Measurements from ENCODE around the gene RNF181. TPM values are rescaled to one million over a fixed set of nuclear protein-coding genes. Genes with fewer than 3 reads are reported as not detected.

Gene RNF181
- total and polyA plus RNA-seq, 2 of the 13 experiments (the other 11 are each of a cell fraction or from before 2014, with no cell fraction given), result 224 to 578 TPM

- TF ChIP-seq AHDC1 (CRISPR knock-in tag; IDR thresholded peaks at IDR 0.05; ENCODE audit: borderline replicate concordance), result no peak
- TF ChIP-seq ZBTB40 (IDR thresholded peaks at IDR 0.05), result no peak
- TF ChIP-seq ZBTB40 (CRISPR knock-in tag; IDR thresholded peaks at IDR 0.05), result no peak
- TF ChIP-seq ZNF570 (CRISPR knock-in tag; IDR thresholded peaks at IDR 0.05; ENCODE audit: borderline replicate concordance), result no peak
- no peak for TF ChIP-seq NONO (IDR thresholded peaks at IDR 0.05)
- no peak for TF ChIP-seq NONO (CRISPR knock-in tag; conservative IDR thresholded peaks at IDR 0.05)
- TF ChIP-seq SSRP1 (CRISPR knock-in tag; IDR thresholded peaks at IDR 0.05), result no peak
- TF ChIP-seq ZNF563 (CRISPR knock-in tag; IDR thresholded peaks at IDR 0.05), result no peak; the same call in 1 of the 2 replicates
- no peak for TF ChIP-seq ZBTB8A (CRISPR knock-in tag; IDR thresholded peaks at IDR 0.05; ENCODE audit: borderline replicate concordance, low read depth)
- no peak; the same call in 1 of the 2 replicates for TF ChIP-seq YEATS4 (CRISPR knock-in tag; IDR thresholded peaks at IDR 0.05; ENCODE audit: borderline replicate concordance)
- TF ChIP-seq ZFP62 (CRISPR knock-in tag; IDR thresholded peaks at IDR 0.05), result no peak
- TF ChIP-seq MZF1 (CRISPR knock-in tag; IDR thresholded peaks at IDR 0.05; ENCODE audit: borderline replicate concordance), result no peak
- TF ChIP-seq ZNF598 (CRISPR knock-in tag; IDR thresholded peaks at IDR 0.05; ENCODE audit: borderline replicate concordance), result no peak
- TF ChIP-seq MAFG (CRISPR knock-in tag; IDR thresholded peaks at IDR 0.05), result no peak
- TF ChIP-seq HMG20A (CRISPR knock-in tag; IDR thresholded peaks at IDR 0.05; ENCODE audit: borderline replicate concordance), result no peak
- no peak for TF ChIP-seq ZNF766 (CRISPR knock-in tag; IDR thresholded peaks at IDR 0.05; ENCODE audit: borderline replicate concordance)
- TF ChIP-seq ISL2 (CRISPR knock-in tag; IDR thresholded peaks at IDR 0.05), result no peak
Observed at GRCh38 chr2:85593023-85593422, 2.5 kb upstream of the RNF181 start (continued).
